HFF-Myc (cell line): ENCODE measurements around the gene NOP9.

Experiments used
- DNase-seq: peaks from one replicate; pipeline ENCODE4 v3.0.0-alpha.2; 2011; ENCODE audit warnings: low read depth; ENCODE audit errors: extremely low read depth
- H3K4me3 ChIP-seq: replicated peaks from 2 replicates; pipeline ENCODE4 v1.5.1; 2011; ENCODE audit warnings: low read depth, mild to moderate bottlenecking, control low read depth, low read length
- TF ChIP-seq, protein P1 (sequence below): IDR thresholded peaks from 2 replicates; pipeline ENCODE4 v1.5.1; 2012; ENCODE audit warnings: mild to moderate bottlenecking, low read depth, low read length, control low read depth; ENCODE audit errors: missing control alignments

The NOP9 gene

DNA sequence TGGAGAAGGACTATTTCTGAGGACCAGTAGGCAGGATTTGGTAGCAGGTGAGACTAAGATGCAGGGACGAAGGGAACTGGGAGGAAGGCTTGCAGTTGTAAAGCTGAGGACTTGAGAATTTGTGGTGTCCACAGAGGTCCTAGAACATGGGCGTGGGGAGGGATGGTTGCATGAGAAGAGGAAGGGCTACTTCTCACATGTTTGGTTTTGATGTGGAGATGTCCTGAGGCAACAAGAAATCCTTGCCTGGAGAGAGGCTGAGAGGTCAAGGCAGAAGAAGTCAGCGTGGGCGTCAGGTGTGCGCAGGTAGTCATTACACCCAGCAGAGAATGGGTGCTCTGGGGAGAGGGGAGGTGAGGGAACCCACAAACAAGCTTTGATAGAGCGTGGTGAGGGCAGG is 22.6 kb upstream of the NOP9 start:
- TF ChIP-seq, protein P1, sequence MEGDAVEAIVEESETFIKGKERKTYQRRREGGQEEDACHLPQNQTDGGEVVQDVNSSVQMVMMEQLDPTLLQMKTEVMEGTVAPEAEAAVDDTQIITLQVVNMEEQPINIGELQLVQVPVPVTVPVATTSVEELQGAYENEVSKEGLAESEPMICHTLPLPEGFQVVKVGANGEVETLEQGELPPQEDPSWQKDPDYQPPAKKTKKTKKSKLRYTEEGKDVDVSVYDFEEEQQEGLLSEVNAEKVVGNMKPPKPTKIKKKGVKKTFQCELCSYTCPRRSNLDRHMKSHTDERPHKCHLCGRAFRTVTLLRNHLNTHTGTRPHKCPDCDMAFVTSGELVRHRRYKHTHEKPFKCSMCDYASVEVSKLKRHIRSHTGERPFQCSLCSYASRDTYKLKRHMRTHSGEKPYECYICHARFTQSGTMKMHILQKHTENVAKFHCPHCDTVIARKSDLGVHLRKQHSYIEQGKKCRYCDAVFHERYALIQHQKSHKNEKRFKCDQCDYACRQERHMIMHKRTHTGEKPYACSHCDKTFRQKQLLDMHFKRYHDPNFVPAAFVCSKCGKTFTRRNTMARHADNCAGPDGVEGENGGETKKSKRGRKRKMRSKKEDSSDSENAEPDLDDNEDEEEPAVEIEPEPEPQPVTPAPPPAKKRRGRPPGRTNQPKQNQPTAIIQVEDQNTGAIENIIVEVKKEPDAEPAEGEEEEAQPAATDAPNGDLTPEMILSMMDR, result no peak
- no peak overlapping the region for H3K4me3 ChIP-seq
- DNase-seq, result no peak

DNA sequence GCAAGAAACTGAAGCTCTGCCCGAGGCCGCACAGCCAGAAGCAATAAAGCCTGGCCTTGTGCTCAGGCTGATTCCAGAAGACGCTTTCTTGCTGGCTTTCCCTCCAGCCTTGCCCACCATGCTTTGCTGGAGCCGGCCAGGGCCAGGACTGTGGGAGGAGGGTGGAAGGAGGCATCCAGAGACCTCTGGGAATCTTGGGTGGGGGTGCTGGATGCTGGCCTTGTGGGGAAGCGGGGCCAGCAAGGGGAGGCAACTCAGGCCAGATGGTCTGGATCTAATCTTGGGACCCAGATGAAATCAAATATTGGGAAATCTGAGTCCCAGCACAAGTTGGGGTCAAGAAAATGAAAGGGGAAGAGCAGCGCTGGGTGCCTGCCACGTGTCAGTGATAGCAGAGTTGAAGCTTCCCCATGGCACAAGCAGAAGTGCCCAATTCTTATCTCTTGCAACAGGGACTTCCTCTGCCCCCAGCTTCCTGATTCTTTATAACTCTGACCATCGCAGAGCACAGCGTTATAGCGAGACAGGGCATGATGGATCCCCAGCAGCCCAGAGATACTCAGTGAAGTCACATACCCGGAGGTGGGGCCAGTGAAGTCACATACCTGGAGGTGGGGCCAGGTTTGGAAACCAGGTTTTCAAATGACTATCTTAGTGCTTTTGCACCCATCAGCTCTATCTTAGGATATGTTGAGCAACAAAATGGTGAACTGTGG is 21.9 kb upstream of the NOP9 start:
- no peak for DNase-seq
- TF ChIP-seq, protein P1, result no peak
- no peak overlapping the region for H3K4me3 ChIP-seq

DNA sequence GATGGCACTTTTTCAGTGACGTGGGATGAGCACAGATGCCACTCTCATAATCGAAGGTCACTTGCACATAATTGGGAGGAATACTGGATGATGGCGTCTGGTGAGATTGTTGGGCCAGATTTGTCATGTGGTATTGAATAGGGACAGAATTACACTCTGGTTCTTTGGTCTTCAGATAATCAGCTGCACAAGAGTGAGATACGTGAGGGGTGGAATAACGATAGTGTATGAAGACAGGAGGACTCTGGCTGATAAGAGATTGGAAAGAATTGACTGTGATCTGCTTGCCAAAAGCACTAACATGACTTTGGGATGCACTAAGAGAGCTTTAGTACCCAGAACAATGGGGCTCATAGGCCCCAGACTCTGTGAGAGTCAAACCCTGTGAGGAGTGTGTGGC is 21.2 kb upstream of the NOP9 start:
- TF ChIP-seq, protein P1, result no peak
- no peak overlapping the region for H3K4me3 ChIP-seq
- no peak for DNase-seq

DNA sequence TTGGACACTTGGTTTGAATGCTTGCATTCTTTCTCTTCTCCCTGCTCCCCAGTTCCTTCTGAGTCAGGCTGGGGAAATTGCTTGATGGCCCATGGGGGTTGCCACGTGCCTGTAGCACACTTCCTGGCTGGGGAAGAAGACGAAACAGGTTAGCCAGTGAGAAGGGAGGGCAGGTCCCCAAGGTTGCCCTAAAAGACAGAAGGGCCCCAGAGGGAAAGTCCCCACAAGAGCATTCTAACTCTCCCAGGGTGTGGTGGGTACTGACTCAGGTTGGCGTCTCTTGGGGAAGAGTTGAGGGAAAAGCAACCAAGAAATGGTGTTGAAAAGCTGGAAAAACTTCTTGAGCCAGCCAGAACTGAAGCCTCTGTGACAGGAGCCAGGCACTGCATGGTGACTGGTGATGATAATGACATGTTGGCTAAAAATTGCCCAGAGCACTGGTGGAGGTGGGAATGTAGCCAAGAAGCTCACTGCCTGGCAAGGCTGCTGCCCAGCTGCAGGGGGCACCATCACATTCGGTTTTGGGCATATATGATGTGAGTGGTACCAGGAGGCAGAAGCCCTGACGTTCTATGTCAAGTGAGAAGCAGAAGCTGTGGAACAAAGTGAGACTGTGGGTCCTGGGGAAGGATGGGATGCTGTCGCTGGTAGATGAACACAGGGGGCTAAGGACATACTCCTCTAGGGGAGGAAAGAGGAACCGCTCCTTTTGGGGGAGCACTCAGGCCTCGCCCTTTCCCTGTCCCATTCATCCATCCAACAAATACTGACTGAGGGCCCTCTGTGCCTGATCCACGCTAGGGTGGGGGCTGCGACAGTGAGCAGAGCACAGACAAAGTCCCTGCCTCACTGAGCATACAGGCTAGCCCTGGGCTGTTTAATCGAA is 20.1 kb upstream of the NOP9 start:
- no peak for DNase-seq
- TF ChIP-seq, protein P1, result peak; percentile 24
- no peak overlapping the region for H3K4me3 ChIP-seq

DNA sequence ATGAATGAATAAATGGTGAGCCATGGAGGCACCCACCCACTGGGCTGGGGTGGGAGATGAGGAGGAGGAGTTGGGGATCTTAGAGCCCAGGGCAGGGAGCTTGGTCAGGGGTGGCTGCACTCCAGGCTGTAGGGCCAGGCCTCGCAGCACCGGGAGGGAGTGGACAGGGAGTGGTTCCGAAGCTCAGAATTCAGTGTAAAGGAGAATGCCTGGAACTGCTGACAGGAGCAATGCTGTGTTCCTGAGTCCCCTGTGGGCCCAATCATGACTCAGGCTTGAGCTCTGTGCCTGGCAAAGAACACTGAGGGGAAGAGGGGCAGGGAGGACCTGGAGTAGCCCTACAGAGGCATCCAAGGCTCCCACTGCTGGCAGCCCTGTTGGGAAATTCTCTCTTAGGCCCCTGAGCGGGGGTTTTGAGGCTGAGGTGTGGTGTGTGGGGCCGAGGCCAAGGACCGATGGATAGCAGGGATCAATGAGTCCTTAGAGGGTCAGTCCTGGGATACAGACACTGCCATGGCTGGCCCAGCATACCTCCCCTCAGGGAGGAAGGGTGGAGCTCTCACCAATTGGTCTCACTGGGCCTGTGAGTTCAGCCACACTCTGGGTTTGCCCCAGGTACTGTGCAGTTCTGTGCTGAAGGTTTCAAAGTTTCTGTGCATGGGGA is 18.7 kb upstream of the NOP9 start:
- no peak overlapping the region for H3K4me3 ChIP-seq
- DNase-seq, result no peak
- TF ChIP-seq, protein P1, result no peak

DNA sequence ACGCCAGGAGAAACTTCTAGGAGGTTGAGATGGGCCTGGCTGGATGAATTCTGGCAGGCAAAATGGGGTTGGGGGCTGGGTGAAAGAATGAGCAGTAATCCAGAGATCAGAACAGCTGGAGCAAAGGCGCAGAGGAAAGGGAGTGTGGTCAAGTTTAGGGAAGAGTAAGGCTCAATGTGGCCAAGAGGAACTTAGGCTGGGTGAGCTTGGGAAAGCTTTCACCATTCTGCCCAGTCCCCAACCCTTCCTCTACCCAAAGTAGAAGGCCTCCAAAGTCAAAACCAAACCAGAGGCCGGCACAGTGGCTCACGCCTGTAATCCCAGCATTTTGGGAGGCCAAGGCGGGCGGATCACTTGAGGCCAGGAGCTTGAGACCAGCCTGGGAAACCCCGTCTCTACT is 18.0 kb upstream of the NOP9 start:
- H3K4me3 ChIP-seq, result no peak overlapping the region
- TF ChIP-seq, protein P1, result no peak
- no peak for DNase-seq
